Lower leg skin (tissue), 4 donors: Measurements from ENCODE around the gene PYCARD. TPM values are rescaled to one million over a fixed set of nuclear protein-coding genes. Genes with fewer than 3 reads are reported as not detected.

Experiments used
- DNase-seq, 2 donors: peaks; one replicate each; pipeline ENCODE4 v3.0.0-alpha.2; 2019; ENCODE audit warnings: low spot score in 2 of 2
- H3K4me3 ChIP-seq: fragments of 200-600 bp; sonication (generic); 2 replicates; pipeline ENCODE4 v1.5.1; 2017; ENCODE audit warnings: mild to moderate bottlenecking, low read depth; ENCODE audit not compliant: poor library complexity, severe bottlenecking
- POLR2A ChIP-seq, 2 donors: fragments of 450-650 bp; IDR thresholded peaks; one replicate each; pipeline ENCODE4 v1.6.1; 2016 to 2017; ENCODE audit warnings: antibody characterized with exemption in 2 of 2, mild to moderate bottlenecking in 1 of 2, moderate library complexity in 1 of 2
- WGBS, 2 donors: methylation state at CpG; one replicate each; pipeline ENCODE4 v1.1.5; 2018; 5-methylcytosine and 5-hydroxymethylcytosine counted together
- intact Hi-C: fragments of 100-400 bp; cut with DNase I; formaldehyde crosslinking; loops from one replicate; pipeline ENCODE4 v1.15.0; 2023; ENCODE audit warnings: low total_unique reads
- total RNA-seq, 4 donors: library from RNA; depleted of rRNA; stranded (reverse); fragments of >200 nt; gene quantifications; one replicate each; pipeline ENCODE4 v1.1.0, GENCODE V29; 2016
- TF ChIP-seq, protein P1 (sequence below), 3 donors: fragments of 450-650 bp; IDR thresholded peaks; one replicate each; pipeline ENCODE4 v1.5.1; 2016; ENCODE audit warnings: antibody characterized with exemption in 3 of 3, mild to moderate bottlenecking in 3 of 3, moderate library complexity in 2 of 3

PYCARD gene
- total RNA-seq, 4 donors from 2014 or later = 87.5 to 140 (median 122) TPM

DNA sequence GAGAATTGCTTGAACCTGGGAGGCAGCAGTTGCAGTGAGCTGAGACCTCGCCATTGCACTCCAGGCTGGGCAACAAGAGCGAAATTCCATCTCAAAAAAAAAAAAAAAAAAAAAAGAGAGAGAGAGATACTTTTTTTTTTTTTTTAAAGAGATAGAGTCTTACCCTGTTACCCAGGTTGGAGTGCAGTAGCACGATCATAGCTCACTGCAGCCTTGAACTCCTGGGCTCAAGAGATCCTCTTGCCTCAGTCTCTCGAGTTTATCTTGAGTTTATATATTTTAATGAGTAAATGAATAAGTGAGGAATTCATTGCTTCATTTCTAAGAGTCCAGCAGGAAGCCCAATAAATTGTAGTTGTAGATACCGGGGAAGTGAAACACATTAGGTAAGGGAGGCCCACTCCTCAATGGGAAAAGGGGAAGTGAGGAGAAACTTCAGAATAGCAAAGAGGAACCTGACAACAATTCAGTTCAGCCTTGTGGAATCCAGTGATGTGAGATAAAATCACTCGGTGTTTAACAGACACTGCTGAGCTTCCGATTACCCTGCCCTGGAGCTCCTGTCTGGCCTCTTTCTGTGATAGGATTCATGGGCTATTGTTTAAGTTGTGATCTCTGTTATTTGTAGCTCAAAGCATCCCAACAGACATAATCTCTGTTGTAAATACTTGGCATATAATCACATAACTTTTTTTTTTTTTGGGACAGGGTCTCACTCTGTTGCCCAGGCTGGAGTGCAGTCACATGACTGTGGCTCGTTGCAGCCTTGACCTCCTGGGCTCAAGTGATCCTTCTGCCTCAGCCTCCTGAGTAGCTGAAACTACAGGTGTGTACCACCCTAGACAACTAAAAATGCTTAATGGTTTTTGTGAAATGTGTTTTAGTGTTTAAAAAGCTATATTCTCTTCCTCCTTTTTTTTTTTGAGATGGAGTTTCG, 41.4 kb upstream of the PYCARD start:
- WGBS, 2 donors = 60% methylated on average over 9 of the region's 9 CpGs
- no peak for DNase-seq

DNA sequence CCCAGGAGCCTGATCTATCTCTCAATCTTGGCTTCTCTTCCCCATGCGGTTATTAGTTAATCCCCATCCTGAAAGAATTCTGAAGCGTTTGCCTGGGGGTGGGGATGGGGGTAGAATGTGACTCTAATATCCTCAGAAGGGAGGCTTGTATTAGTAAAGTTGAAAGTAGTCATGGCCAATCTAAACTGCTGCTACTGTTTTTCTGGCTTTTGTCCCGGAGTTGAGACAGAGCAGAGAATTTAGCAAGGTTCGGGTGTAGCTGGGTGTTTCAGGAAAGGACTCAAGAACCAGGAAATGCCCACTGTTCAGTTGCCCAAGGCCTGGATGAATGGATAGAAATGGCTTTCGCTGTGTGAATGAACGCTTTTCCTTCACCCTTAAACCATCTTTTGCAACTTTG, 39.6 kb upstream of the PYCARD start:
- no peak overlapping the region for H3K4me3 ChIP-seq
- intact Hi-C loops = no loop called here
- DNase-seq = peak in 1 of 2 donors; percentile 29
- TF ChIP-seq, protein P1, sequence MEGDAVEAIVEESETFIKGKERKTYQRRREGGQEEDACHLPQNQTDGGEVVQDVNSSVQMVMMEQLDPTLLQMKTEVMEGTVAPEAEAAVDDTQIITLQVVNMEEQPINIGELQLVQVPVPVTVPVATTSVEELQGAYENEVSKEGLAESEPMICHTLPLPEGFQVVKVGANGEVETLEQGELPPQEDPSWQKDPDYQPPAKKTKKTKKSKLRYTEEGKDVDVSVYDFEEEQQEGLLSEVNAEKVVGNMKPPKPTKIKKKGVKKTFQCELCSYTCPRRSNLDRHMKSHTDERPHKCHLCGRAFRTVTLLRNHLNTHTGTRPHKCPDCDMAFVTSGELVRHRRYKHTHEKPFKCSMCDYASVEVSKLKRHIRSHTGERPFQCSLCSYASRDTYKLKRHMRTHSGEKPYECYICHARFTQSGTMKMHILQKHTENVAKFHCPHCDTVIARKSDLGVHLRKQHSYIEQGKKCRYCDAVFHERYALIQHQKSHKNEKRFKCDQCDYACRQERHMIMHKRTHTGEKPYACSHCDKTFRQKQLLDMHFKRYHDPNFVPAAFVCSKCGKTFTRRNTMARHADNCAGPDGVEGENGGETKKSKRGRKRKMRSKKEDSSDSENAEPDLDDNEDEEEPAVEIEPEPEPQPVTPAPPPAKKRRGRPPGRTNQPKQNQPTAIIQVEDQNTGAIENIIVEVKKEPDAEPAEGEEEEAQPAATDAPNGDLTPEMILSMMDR (IDR thresholded peaks at IDR 0.05) = no peak
- 32 to 49% methylated on average over 6 of the region's 6 CpGs for WGBS, 2 donors

More for the DNA sequence above, 41.4 kb upstream of the PYCARD start:
- H3K4me3 ChIP-seq = no peak overlapping the region
- TF ChIP-seq, protein P1 (IDR thresholded peaks at IDR 0.05) = no peak
- TF ChIP-seq POLR2A (IDR thresholded peaks at IDR 0.05) = no peak
- intact Hi-C loops = no loop called here

DNA sequence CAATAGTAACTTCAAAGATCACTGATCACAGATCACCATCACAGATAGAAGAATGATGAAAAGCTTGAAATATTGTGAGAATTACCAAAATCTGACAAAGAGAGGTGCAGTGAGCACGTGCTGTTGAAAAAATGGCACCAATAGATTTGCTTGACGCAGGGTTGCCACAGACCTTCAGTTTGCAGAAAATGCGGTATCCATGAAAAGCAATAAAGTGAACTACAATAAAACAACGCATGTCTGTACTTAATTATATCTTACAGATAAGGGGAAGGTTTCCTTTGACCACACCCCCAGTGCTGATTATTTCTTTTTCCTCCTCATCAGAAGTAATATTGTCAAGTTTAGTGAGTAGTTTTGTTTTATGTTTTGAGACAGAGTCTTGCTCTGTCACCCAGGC, 35.5 kb upstream of the PYCARD start:
- DNase-seq = no peak
- no peak overlapping the region for H3K4me3 ChIP-seq
- TF ChIP-seq, protein P1 (IDR thresholded peaks at IDR 0.05) = no peak
- no peak for TF ChIP-seq POLR2A (IDR thresholded peaks at IDR 0.05)
- intact Hi-C loops = no loop called here
- WGBS, 2 donors = 74 to 82% methylated on average over 4 of the region's 4 CpGs

DNA sequence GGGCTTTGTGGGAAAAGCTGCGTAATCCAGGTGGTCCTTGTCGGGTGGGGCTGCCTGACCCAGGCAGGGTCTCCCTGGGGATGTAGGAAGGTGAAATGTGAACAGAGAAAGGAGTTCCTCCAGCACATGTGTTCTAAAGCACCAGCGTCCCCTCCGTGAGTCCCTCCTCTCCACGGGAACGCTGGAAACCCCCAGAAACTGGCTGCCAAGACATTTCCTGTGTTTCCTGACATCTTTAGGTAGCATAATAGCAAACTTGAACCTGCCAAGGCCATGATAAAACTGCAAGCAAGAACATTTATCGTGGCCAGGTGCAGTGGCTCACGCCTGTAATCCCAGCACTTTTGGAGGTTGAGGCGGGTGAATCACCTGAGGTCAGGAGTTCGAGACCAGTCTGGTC, 26.9 kb upstream of the PYCARD start:
- no peak overlapping the region for H3K4me3 ChIP-seq
- intact Hi-C loops = no loop called here
- DNase-seq = no peak
- 46 to 59% methylated on average over 10 of the region's 10 CpGs for WGBS, 2 donors
- no peak for TF ChIP-seq POLR2A (IDR thresholded peaks at IDR 0.05)
- TF ChIP-seq, protein P1 (IDR thresholded peaks at IDR 0.05) = no peak

GRCh38 chr16:31228206-31228605, 25.6 kb upstream of the PYCARD start:
- intact Hi-C loops = no loop called here
- DNase-seq = no peak
- 95 to 97% methylated on average over 4 of the region's 4 CpGs for WGBS, 2 donors
- no peak for TF ChIP-seq POLR2A (IDR thresholded peaks at IDR 0.05)
- TF ChIP-seq, protein P1 (IDR thresholded peaks at IDR 0.05) = no peak
- no peak overlapping the region for H3K4me3 ChIP-seq
